Measurements from ENCODE around the gene SERINC3.
A peak's percentile ranks its signal among the peaks of the same experiment; 100 is the strongest.

SERINC3 gene

GRCh38 chr20:44521484-44522481 lies at the start of gene SERINC3:
TSS of gene SERINC3 (minus strand) at chr20:44522070. CDS start at chr20:44521951, 119 bp downstream.
- Histone ChIP-seq H3K27ac (peak within 1 kb of the TSS; percentile 98), H3K4me1 (ENCODE audit: control insufficient read depth in 1 of 2, insufficient read depth in 1 of 2, low read depth in 1 of 2, low read length in 1 of 2) (peaks cover 33 to 34% of the 10 kb centered on the region in 2 experiments), H3K4me3 (ENCODE audit: low read depth in 1 of 2, low read length in 1 of 2) (peak within 1 kb of the TSS; percentile 85 to 98), H3K27me3 (no peaks in the 10 kb centered on the region), H3K9me3 (no peaks in the 10 kb centered on the region), H3K36me3 (peaks cover 5% of the 10 kb centered on the region)
- TF ChIP-seq CTCF (IDR thresholded peaks at IDR 0.05) = no peak

GRCh38 chr20:44571362-44571988 lies 49.6 kb upstream of the SERINC3 start:
- no peak overlapping the region for H3K4me3 ChIP-seq (ENCODE audit: low read depth in 1 of 2, low read length in 1 of 2)
- no peaks in the 10 kb centered on the region for H3K36me3 ChIP-seq
- H3K27me3 ChIP-seq = no peaks in the 10 kb centered on the region
- H3K9me3 ChIP-seq = no peaks in the 10 kb centered on the region
- peaks cover 5 to 6% of the 10 kb centered on the region in 2 experiments for H3K4me1 ChIP-seq (ENCODE audit: control insufficient read depth in 1 of 2, insufficient read depth in 1 of 2, low read depth in 1 of 2, low read length in 1 of 2)
- no peak for TF ChIP-seq CTCF (IDR thresholded peaks at IDR 0.05)
- no peak overlapping the region for H3K27ac ChIP-seq

- H3K4me3 ChIP-seq (ENCODE audit: low read depth in 1 of 2, low read length in 1 of 2) = no peak overlapping the region
- H3K27me3 ChIP-seq = no peaks in the 10 kb centered on the region
- no peaks in the 10 kb centered on the region for H3K36me3 ChIP-seq
- H3K4me1 ChIP-seq (ENCODE audit: control insufficient read depth in 1 of 2, insufficient read depth in 1 of 2, low read depth in 1 of 2, low read length in 1 of 2) = no peaks in the 10 kb centered on the region
- H3K9me3 ChIP-seq = no peaks in the 10 kb centered on the region
- no peak overlapping the region for H3K27ac ChIP-seq
- no peak for TF ChIP-seq CTCF (IDR thresholded peaks at IDR 0.05)
Observed at GRCh38 chr20:44570367-44570766, 48.5 kb upstream of the SERINC3 start.

- TF ChIP-seq CTCF (IDR thresholded peaks at IDR 0.05) = no peak
- Histone ChIP-seq H3K27me3 (no peaks in the 10 kb centered on the region), H3K9me3 (no peaks in the 10 kb centered on the region), H3K4me1 (ENCODE audit: control insufficient read depth in 1 of 2, insufficient read depth in 1 of 2, low read depth in 1 of 2, low read length in 1 of 2) (no peaks in the 10 kb centered on the region), H3K4me3 (ENCODE audit: low read depth in 1 of 2, low read length in 1 of 2) (no peak overlapping the region), H3K27ac (no peak overlapping the region), H3K36me3 (no peaks in the 10 kb centered on the region)
Observed at GRCh38 chr20:44566811-44567210, 44.9 kb upstream of the SERINC3 start.

GRCh38 chr20:44566018-44566417 lies 44.1 kb upstream of the SERINC3 start:
- H3K4me1 ChIP-seq (ENCODE audit: control insufficient read depth in 1 of 2, insufficient read depth in 1 of 2, low read depth in 1 of 2, low read length in 1 of 2) = no peaks in the 10 kb centered on the region
- no peaks in the 10 kb centered on the region for H3K27me3 ChIP-seq
- H3K27ac ChIP-seq = no peak overlapping the region
- no peak for TF ChIP-seq CTCF (IDR thresholded peaks at IDR 0.05)
- H3K9me3 ChIP-seq = no peaks in the 10 kb centered on the region
- H3K36me3 ChIP-seq = no peaks in the 10 kb centered on the region
- no peak overlapping the region for H3K4me3 ChIP-seq (ENCODE audit: low read depth in 1 of 2, low read length in 1 of 2)

Measured in neutrophil (primary cell).